A549 (cell line): Measurements from ENCODE around the gene PDZD2. TPM values are rescaled to one million over a fixed set of nuclear protein-coding genes. Genes with fewer than 3 reads are reported as not detected.

Experiments
- ATAC-seq, 2 experiments: fragments of 200-7000 bp in 1 of 2; fragments of >200 bp in 1 of 2; cut with Nextera tagmentation in 1 of 2; cut with Tn5 transposase in 1 of 2; 3 replicates each; pipeline versions ENCODE4 v1.8.0 to v1.9.1; 2018 to 2020; ENCODE audit warnings: mild to moderate bottlenecking in 1 of 2, moderate library complexity in 1 of 2
- CTCF ChIA-PET: fragments of 300-600 bp; sonication (Branson Sonifier 250); formaldehyde crosslinking; extraction: SDS; loops from one replicate; lab custom pipeline; 2021; ENCODE audit warnings: antibody characterized with exemption, inconsistent platforms; lab: Yijun Ruan, JAX
- POLR2A ChIA-PET: fragments of 350-600 bp; formaldehyde crosslinking; extraction: SDS; loops from one replicate; lab custom pipeline; 2021; ENCODE audit warnings: antibody characterized with exemption, inconsistent platforms; lab: Yijun Ruan, JAX
- DNase-seq, 2 experiments: peaks; one replicate each; pipeline versions ENCODE4 v3.0.0 to v3.0.0-alpha.2; 2011 to 2016; ENCODE audit warnings: low read depth in 1 of 2, low spot score in 1 of 2
- FAIRE-seq: peaks from 2 replicates; lab custom pipeline; 2011; peaks lifted over from hg19 to GRCh38; lab: Jason Lieb, UNC
- H3K27ac ChIP-seq, 2 experiments: fragments of >200 bp; sonication (Bioruptor Twin); formaldehyde crosslinking; 3 replicates each; pipeline ENCODE4 v1.5.1; 2016 to 2017
- H3K4me1 ChIP-seq: fragments of >200 bp; sonication (Bioruptor Twin); formaldehyde crosslinking; 3 replicates; pipeline ENCODE4 v1.6.1; 2016
- H3K4me2 ChIP-seq: fragments of >200 bp; sonication (Bioruptor Twin); formaldehyde crosslinking; 3 replicates; pipeline ENCODE4 v1.6.1; 2016
- H3K4me3 ChIP-seq: fragments of >200 bp; sonication (Bioruptor Twin); formaldehyde crosslinking; 3 replicates; pipeline ENCODE4 v1.5.1; 2016
- H3K9me3 ChIP-seq: fragments of >200 bp; sonication (Bioruptor Twin); formaldehyde crosslinking; 3 replicates; pipeline ENCODE4 v1.6.1; 2016
- CBX2 ChIP-seq: fragments of 200-600 bp; sonication (generic); IDR thresholded peaks from 2 replicates; pipeline ENCODE4 v1.6.1; 2016; ENCODE audit warnings: low read depth, mild to moderate bottlenecking, borderline replicate concordance
- E2F6 ChIP-seq: IDR thresholded peaks from 2 replicates; pipeline ENCODE4 v1.6.1; 2012; ENCODE audit warnings: low read depth, borderline replicate concordance
- ESRRA ChIP-seq: fragments of 150-350 bp; IDR thresholded peaks from 2 replicates; pipeline ENCODE4 v1.6.1; 2014; ENCODE audit warnings: mild to moderate bottlenecking, low read length, borderline replicate concordance
- RAD21 ChIP-seq, 2 experiments: fragments of >200 bp in 1 of 2; sonication (Bioruptor Twin) in 1 of 2; formaldehyde crosslinking in 1 of 2; IDR thresholded peaks in 1 of 2; conservative IDR thresholded peaks in 1 of 2; 2 replicates in 1 of 2; 3 replicates in 1 of 2; pipeline ENCODE4 v1.6.1; 2012 to 2018; ENCODE audit warnings: inconsistent platforms in 1 of 2
- RARB ChIP-seq: fragments of 250-450 bp; sonication (Bioruptor Pico); IDR thresholded peaks from 2 replicates; pipeline ENCODE4 v1.8.0; 2021; ENCODE audit warnings: mild to moderate bottlenecking, moderate library complexity
- REST ChIP-seq: fragments of 200-600 bp; sonication (generic); IDR thresholded peaks from 2 replicates; pipeline ENCODE4 v1.6.1; 2016; ENCODE audit warnings: antibody characterized with exemption, mild to moderate bottlenecking, moderate library complexity
- RFX5 ChIP-seq: fragments of 450-650 bp; IDR thresholded peaks from 2 replicates; pipeline ENCODE4 v1.7.1; 2014; ENCODE audit warnings: antibody characterized with exemption, mild to moderate bottlenecking, moderate library complexity
- RNF2 ChIP-seq: fragments of 200-600 bp; sonication (generic); IDR thresholded peaks from 2 replicates; pipeline ENCODE4 v1.6.1; 2016; ENCODE audit warnings: low read depth, mild to moderate bottlenecking, antibody characterized with exemption, moderate library complexity, borderline replicate concordance
- SMC3 ChIP-seq: fragments of >200 bp; sonication (Bioruptor Twin); formaldehyde crosslinking; IDR thresholded peaks from 3 replicates; pipeline ENCODE4 v1.6.1; 2018; ENCODE audit warnings: inconsistent platforms
- SREBF2 ChIP-seq: fragments of 450-650 bp; IDR thresholded peaks from 2 replicates; pipeline ENCODE4 v1.6.1; 2014; ENCODE audit warnings: mild to moderate bottlenecking, moderate library complexity
- ZFP36 ChIP-seq: fragments of 450-650 bp; IDR thresholded peaks from 2 replicates; pipeline ENCODE4 v1.6.1; 2014; ENCODE audit warnings: borderline replicate concordance; ENCODE audit not compliant: partially characterized antibody
- ZNF302 ChIP-seq: fragments of 250-450 bp; sonication (Bioruptor Pico); IDR thresholded peaks from 2 replicates; pipeline ENCODE4 v1.9.0; 2021; ENCODE audit warnings: inconsistent platforms, mild to moderate bottlenecking, moderate library complexity
- WGBS: methylation state at CpG from one replicate; pipeline ENCODE4 v1.1.6; 2017; ENCODE audit errors: missing lambda C conversion rate; 5-methylcytosine and 5-hydroxymethylcytosine counted together
- polyA plus RNA-seq, 4 experiments: library from polyadenylated mRNA; depleted of rRNA in 3 of 4; stranded (reverse); fragments of >200 nt; fragmentation: RNase III in 1 of 4; extraction: RNeasy Plus Mini Kit Qiagen cat#74134 plus additional on column Dnase treatment in 1 of 4; gene quantifications; 2 replicates in 3 of 4; 3 replicates in 1 of 4; pipeline ENCODE4 v1.2.3, GENCODE V29; 2011 to 2017
- TF ChIP-seq, protein P1 (sequence below): fragments of 250-450 bp; sonication (Bioruptor Pico); IDR thresholded peaks from 2 replicates; pipeline ENCODE4 v1.5.0; 2020; ENCODE audit warnings: low read depth, mild to moderate bottlenecking, moderate library complexity
- TF ChIP-seq, protein P2 (sequence below): fragments of >200 bp; sonication (Bioruptor Twin); formaldehyde crosslinking; IDR thresholded peaks from 3 replicates; pipeline ENCODE4 v1.6.1; 2016
- TF ChIP-seq, protein P3 (sequence below): fragments of 150-350 bp; IDR thresholded peaks from 2 replicates; pipeline ENCODE4 v1.6.1; 2014; ENCODE audit warnings: low read depth, mild to moderate bottlenecking, low read length

The PDZD2 gene
- polyA plus RNA-seq, 2 of the 4 experiments (the other 2 are of a cell fraction): 0.06 to 0.09 TPM

DNA sequence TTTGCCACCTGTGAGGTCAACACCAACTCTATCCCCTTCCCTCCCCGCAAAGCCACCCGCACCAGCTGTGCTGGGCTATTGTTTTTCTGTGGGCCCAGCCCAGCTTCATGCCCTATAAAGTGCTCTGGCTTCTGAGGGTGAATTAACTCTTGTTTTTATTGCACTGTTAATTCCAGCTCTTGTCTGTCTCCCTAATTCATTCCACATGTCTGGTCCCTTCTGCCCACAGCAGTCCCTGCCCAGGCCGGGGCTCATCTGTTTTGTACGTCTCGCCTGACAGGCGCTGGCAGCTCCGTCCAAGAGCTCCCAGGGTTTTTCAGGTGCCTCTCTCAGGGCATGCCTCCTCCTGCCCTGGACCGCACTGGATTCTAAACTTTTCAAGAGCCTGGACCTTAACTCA lies 118.9 kb downstream of the PDZD2 start:
- TF ChIP-seq, protein P1, sequence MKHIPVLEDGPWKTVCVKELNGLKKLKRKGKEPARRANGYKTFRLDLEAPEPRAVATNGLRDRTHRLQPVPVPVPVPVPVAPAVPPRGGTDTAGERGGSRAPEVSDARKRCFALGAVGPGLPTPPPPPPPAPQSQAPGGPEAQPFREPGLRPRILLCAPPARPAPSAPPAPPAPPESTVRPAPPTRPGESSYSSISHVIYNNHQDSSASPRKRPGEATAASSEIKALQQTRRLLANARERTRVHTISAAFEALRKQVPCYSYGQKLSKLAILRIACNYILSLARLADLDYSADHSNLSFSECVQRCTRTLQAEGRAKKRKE (CRISPR knock-in tag): no peak
- TF ChIP-seq CBX2 (no peak), RNF2 (no peak), RFX5 (no peak), REST (no peak)
- ATAC-seq (no peak), DNase-seq (no peak), FAIRE-seq (no peak)
- H3K4me3 ChIP-seq: no peak overlapping the region
- whole genome bisulfite sequencing: 73% methylated on average over 8 of the region's 8 CpGs
- H3K4me1 ChIP-seq: no peaks in the 10 kb centered on the region
- H3K9me3 ChIP-seq: no peaks in the 10 kb centered on the region
- ChIA-PET CTCF (no interaction called here), POLR2A (no interaction called here)
- no peak overlapping the region for H3K27ac ChIP-seq
- H3K4me2 ChIP-seq: no peak overlapping the region

GRCh38 chr5:31758803-31759425 lies 120.0 kb downstream of the PDZD2 start:
- Histone ChIP-seq H3K4me3 (no peak overlapping the region), H3K9me3 (no peaks in the 10 kb centered on the region), H3K4me1 (no peaks in the 10 kb centered on the region), H3K4me2 (no peak overlapping the region), H3K27ac (no peak overlapping the region)
- WGBS: 39% methylated on average over 10 of the region's 11 CpGs
- TF ChIP-seq SMC3 (no peak), RAD21 (conservative IDR thresholded peaks at IDR 0.05 in 1 of 2, IDR thresholded peaks at IDR 0.05 in 1 of 2) (no peak), ESRRA (no peak), E2F6 (no peak), ZFP36 (no peak), ZNF302 (CRISPR knock-in tag) (no peak), SREBF2 (no peak), RARB (CRISPR knock-in tag) (no peak)
- TF ChIP-seq, protein P2, sequence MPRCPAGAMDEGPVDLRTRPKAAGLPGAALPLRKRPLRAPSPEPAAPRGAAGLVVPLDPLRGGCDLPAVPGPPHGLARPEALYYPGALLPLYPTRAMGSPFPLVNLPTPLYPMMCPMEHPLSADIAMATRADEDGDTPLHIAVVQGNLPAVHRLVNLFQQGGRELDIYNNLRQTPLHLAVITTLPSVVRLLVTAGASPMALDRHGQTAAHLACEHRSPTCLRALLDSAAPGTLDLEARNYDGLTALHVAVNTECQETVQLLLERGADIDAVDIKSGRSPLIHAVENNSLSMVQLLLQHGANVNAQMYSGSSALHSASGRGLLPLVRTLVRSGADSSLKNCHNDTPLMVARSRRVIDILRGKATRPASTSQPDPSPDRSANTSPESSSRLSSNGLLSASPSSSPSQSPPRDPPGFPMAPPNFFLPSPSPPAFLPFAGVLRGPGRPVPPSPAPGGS: no peak
- TF ChIP-seq, protein P3, sequence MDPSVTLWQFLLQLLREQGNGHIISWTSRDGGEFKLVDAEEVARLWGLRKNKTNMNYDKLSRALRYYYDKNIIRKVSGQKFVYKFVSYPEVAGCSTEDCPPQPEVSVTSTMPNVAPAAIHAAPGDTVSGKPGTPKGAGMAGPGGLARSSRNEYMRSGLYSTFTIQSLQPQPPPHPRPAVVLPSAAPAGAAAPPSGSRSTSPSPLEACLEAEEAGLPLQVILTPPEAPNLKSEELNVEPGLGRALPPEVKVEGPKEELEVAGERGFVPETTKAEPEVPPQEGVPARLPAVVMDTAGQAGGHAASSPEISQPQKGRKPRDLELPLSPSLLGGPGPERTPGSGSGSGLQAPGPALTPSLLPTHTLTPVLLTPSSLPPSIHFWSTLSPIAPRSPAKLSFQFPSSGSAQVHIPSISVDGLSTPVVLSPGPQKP: no peak
- POLR2A ChIA-PET: no interaction called here
- no peak for DNase-seq
- no peak for ATAC-seq
- no peak for FAIRE-seq
- CTCF ChIA-PET: interaction anchor here (1.5 kb wide), 1 partner anchor 120 kb away, joined by 5 read pairs; no protein-coding TSS in a partner anchor
